Islet precursor cell (in vitro differentiated cells): Measurements from ENCODE around the gene TMPRSS2.
"Not testable (repeated sequence)": the region's sequence is repeated elsewhere in the genome, so short reads cannot be mapped to it uniquely, and the experiment has no call there.

Experiments used
- DNase-seq: peaks from one replicate; pipeline ENCODE4 v3.0.0-alpha.2; 2018

TMPRSS2 gene

GRCh38 chr21:41444703-41445464 is 63.1 kb downstream of the TMPRSS2 start:
- DNase-seq, result no peak

DNA sequence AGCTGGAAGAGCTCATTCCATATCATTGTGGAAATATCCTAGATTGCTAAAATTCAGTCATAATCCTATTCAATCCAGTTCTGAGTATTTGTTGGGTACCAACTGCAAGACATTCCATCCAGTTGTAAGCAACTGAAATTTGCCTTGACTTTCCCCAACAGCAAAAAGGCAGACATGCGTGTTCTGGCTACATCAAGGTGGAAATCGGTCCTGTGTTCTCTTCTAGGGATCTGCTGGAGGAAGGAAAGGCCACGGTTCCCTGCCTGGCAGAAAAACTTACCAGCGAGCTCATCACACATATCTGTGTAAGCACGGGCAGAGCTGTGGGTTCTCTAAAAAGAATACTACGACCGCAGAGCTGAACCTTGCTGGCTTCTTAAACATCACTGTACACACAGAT is 64.4 kb downstream of the TMPRSS2 start:
- DNase-seq, result no peak

GRCh38 chr21:41442481-41443186 is 65.3 kb downstream of the TMPRSS2 start:
- DNase-seq, result no peak

DNA sequence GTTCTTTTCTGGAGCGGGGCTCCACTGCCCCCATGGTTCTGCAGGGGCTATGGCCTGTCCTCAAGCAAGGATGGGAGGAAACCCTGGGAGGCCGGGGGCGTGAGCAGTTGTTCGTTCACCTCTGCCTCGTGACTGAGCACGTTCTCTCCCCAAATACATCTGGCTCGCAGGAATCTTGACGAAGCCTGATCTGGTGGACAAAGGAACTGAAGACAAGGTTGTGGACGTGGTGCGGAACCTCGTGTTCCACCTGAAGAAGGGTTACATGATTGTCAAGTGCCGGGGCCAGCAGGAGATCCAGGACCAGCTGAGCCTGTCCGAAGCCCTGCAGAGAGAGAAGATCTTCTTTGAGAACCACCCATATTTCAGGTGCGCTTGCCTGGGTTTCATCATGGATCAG is 66.4 kb downstream of the TMPRSS2 start:
- no peak for DNase-seq

GRCh38 chr21:41439248-41439647 is 68.7 kb downstream of the TMPRSS2 start:
- DNase-seq, result no peak

DNA sequence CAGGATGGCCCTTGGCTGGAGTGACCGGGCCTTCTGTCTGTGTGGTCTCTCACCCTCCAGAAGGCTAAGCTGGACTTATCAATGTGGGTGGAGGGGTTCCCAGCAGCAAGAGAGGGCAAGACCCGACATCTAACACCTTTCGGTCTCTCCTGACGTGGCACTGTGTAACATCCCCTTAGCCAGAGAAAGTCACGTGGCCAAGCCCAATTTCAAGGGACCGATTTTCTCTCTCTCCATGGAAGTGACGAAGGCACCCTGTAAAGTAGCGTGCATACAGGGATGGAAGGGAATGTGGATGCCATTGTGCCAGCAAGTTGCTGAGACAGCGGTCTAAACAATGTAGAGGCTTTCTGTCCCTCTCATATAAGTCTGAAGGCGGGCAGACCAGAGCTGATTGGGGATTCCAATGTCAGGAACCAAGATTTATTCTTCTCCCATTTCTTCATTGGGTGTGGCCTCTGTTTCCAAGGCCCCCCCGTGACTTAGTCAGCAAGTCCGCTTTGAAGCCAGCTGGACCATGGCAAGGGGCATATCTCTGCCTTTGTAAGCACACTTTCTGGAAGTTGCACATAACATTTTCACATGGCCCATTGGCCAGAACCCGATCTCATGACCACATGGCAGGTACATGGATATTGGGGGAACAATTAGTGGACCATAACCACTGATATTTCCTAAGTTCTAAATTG is 69.4 kb downstream of the TMPRSS2 start:
- DNase-seq, result no peak

- DNase-seq, result no peak
These were observed 70.2 kb downstream of the TMPRSS2 start for GRCh38 chr21:41437729-41438128.

DNA sequence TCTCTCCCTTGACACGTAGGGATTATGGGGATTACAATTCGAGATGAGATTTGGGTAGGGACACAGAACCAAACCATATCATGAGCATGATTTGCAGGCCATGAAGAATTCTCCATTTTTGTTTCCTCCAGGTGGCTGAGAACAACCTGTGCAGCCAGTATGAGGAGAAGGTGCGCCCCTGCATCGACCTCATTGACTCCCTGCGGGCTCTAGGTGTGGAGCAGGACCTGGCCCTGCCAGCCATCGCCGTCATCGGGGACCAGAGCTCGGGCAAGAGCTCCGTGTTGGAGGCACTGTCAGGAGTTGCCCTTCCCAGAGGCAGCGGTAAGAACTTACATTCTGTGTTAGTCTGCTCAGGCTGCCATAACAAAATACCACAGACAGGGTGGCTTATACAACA is 72.3 kb downstream of the TMPRSS2 start:
- no peak for DNase-seq

DNA sequence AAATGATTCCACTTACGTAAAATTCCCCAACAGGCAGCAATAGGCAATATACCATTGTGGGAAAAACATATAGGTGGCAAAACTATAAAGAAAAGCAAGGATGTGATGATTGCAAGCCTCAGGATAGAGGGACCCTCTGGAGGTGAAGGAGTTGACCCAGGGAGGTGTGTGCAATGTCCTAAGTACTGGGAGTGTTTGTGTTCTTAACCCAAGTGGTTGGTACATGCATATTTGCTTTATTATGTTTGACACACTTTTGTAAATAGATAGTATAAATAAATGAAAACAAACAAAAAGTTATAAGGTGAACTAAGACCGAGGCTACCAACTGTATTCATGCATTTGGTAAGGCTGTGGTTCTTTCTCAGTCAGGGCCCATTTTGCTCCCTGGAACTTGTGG is 74.4 kb downstream of the TMPRSS2 start:
- no peak for DNase-seq

DNA sequence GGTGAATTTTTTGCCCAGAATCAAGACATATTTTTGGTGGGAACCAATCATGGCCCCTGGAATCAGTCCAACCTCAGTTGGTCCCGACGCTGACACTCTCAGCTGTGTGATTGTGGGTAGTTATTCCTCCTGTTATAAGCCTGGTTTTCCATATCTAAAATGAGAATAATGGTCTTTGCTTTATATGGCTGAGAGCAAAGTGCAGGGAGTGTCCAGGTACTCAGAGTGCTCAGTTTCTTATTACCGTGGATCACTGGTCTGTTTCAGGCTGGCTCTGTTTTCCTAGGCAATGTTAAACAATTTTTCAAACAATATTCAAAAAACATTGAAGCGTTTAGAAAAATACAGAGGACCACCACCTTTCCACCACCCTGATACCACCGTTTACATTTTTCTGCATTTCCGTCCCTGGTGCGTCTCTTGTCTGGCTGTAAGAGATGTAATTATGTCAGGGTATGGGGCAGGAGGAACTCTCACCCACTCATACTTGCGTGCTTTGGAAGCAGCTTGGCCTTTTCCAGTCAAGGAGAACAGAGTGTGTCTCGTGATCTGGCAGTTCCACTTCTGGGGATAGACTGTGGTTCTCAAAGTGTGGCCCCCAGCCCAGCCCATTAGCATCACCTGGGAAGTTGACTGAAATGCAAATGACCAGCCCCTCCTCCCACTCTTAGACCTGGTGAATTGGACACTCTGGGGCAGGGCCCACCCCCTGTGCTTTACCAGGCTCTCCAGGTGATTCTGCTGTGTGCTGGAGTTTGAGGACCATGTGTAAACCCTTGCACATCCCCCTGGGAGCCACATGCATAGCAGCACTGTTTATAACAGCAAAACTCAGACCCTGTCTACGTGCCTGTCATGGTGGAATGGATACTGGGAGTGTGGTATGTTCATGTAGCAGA is 75.1 kb downstream of the TMPRSS2 start:
- no peak for DNase-seq

- DNase-seq, result no peak
These were observed 76.0 kb downstream of the TMPRSS2 start for GRCh38 chr21:41431788-41432548.

DNA sequence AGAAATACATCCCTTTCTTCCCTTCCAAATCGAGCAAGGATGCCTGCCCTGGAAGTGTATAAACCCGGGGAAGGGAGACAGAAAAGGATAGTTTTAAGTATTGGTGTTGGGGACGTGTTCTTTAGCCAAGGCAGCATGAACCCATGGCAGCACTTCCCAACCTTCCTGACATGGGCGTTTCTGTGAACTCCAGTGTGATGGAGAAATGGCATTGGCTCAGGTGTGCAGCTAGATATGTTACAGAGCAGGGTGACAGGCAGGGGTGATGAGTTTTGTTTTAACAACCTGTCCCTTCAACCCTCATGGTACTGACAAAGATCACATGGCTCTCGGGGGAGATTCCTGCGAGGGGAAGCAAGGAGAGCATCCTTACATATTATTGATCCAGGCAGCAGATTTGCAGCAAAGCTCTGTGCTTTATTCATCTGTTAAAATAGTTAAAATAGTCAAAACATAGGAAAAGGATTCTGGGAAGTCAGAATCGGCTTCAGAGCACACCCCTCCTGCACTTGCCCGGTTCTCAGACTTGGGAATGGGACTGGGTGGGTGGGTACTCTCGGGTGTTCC is 78.0 kb downstream of the TMPRSS2 start:
- DNase-seq, result no peak

DNA sequence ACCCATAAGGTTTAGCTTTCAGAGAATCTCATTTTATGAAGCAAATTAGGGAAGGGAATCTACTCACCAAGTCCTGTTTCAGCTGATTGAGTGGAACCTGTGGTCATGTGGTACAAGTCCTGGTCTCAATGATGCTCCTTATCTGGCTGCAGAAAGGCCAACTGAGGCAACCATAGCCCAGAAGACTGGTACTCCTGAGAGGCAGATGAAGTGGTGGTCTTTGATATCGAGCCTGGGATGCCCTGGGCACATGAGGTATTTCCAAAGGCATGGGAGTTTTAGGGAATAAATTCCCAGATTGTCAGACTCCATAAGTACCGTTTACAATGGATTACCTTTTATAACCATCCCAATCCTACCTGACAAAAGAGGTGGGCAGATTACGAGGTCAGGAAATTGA is 78.7 kb downstream of the TMPRSS2 start:
- no peak for DNase-seq

DNA sequence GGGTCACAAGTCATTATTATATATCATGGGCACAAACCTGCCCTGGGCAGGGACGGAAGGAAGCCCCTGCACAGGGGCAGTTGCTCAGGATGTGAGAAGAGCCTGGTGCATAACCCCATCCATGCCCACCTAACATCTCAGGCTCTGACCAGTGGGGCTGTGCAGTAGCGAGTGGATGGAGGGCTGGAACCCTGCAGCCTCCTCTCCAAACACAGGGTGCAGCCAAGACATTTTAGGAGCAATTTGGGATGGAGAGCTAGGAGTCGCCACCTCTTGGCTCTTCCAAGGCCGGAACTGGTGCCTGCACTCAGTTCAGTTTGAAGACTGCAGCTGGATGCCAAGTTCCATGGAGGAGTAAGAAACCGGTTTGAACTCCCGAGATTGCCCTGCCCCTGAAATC is 79.1 kb downstream of the TMPRSS2 start:
- no peak for DNase-seq

DNA sequence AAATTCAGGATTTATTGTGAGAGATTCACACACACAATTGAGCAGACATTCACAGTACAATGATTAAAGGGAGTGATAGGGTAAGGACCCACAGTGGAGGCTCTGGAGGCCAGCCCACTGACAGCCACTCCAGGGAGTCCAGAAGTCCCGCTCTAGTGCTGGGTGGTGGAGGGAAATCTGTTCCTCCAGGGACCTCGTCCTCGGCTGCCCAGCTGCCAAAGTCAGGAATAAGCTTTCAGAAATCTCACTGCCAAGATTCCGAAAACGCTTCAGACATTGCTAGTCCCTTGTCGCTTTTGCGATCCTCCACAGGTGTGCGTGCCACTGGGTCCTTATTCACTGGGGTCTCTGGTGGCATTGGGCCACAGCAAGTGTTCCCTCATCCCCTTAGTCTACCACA is 79.6 kb downstream of the TMPRSS2 start:
- no peak for DNase-seq

GRCh38 chr21:41427556-41427955 is 80.4 kb downstream of the TMPRSS2 start:
- no peak for DNase-seq

- no peak for DNase-seq
These were observed 81.1 kb downstream of the TMPRSS2 start for GRCh38 chr21:41426676-41427404.

- no peak for DNase-seq
These were observed 81.8 kb downstream of the TMPRSS2 start, which contains the start of gene MX1 for GRCh38 chr21:41425954-41426675. MX1 (plus strand) TSS chr21:41426239; CDS start chr21:41432071, 5,832 bp downstream.

GRCh38 chr21:41425588-41425953 is 82.4 kb downstream of the TMPRSS2 start:
- DNase-seq, result no peak

DNA sequence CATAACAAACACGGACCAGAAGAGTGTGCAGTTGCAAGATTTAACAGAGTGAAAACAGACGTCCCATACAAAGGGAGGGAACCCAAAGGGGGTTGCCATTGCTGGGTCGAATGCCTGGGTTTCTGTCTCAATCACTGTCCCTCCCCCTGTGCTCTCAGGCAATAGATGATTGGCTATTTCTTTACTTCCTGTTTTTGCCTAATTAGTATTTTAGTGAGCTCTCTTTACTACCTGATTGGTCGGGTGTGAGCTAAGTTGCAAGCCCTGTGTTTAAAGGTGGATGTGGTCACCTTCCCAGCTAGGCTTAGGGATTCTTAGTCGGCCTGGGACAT is 84.7 kb downstream of the TMPRSS2 start:
- not testable (repeated sequence) for DNase-seq
